ENCODE results near the gene UBC. TPM values are rescaled to one million over a fixed set of nuclear protein-coding genes. Genes with fewer than 3 reads are reported as not detected.
A peak's percentile ranks its signal among the peaks of the same experiment; 100 is the strongest.

UBC gene
- total RNA-seq, 2 donors from 2014 or later, result 1,187 to 1,359 TPM

GRCh38 chr12:124872068-124872719 lies 42.3 kb downstream of the UBC start:
- DNase-seq (no peak), ATAC-seq (no peak)
- intact Hi-C loops (cut with DNase I, micrococcal nuclease), result no loop called here

DNA sequence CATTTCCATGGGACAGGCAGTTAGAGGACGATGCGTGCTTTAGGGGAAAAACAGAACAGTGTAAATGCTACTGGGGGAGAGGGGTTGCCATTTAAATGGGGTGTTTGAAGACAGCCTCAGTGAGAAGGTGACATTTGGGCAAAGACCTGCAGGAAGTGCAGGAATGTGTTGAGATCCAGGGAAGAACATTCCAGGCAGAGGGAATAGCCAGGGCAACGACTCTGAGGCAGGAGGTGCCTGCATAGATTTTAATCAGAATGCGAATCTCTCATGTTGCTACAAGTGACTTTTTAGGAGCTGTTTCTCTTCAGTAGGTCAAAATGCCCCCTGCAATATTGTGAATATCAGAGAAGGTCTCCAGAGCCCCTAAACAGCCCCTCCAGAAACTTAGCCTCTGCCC lies 43.2 kb downstream of the UBC start:
- ATAC-seq (no peak), DNase-seq (no peak)
- intact Hi-C loops (cut with DNase I, micrococcal nuclease), result no loop called here

- intact Hi-C loops (cut with DNase I, micrococcal nuclease), result no loop called here
- DNase-seq (no peak), ATAC-seq (no peak)
Observed at GRCh38 chr12:124870515-124870914, 43.9 kb downstream of the UBC start.

DNA sequence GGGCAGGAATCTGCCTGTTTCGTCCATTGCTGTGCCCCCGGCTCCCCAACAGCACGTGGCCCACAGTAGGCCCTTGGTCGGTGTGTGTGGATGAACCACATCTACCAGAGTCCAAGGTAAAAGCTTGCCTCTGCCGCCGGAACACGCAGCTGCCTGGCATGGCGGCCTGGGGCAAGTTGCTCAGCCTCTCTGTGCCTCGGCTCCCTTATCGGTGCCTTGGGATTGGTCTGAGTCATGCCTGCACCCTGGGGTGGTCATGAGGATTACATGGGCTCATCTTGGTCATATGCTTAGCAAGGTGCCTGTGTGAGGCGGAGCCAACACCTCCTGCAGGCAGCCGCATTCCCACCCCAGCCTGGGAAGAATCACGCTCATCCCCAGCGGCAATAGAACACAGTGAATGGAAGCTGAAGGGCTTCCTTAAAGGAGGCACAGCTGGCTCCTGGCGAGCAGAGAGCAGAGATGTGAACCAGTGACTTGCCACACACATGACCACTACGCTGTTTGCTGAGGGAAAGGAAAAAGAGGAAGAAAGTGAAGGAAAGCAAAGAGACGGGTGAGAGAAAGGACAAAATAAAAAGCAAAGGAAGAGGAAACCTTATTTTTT lies 45.3 kb downstream of the UBC start:
- intact Hi-C loops (cut with DNase I, micrococcal nuclease), result no loop called here
- DNase-seq (no peak), ATAC-seq (no peak)

- no peak for DNase-seq
- no peak for ATAC-seq
- intact Hi-C loops (cut with DNase I, micrococcal nuclease), result no loop called here
Observed at GRCh38 chr12:124868252-124869058, 46.0 kb downstream of the UBC start.

GRCh38 chr12:124867401-124867930 lies 47.0 kb downstream of the UBC start:
- intact Hi-C loops (cut with DNase I, micrococcal nuclease), result no loop called here
- ATAC-seq (peak; percentile 36), DNase-seq (no peak)

GRCh38 chr12:124866883-124867400 lies 47.5 kb downstream of the UBC start:
- DNase-seq (no peak), ATAC-seq (no peak)
- intact Hi-C loops (cut with DNase I, micrococcal nuclease), result no loop called here

GRCh38 chr12:124866195-124866882 lies 48.1 kb downstream of the UBC start:
- ATAC-seq, result no peak
- no peak for DNase-seq
- intact Hi-C loops (cut with DNase I, micrococcal nuclease), result no loop called here

GRCh38 chr12:124865728-124866127 lies 48.7 kb downstream of the UBC start:
- DNase-seq (no peak), ATAC-seq (no peak)
- intact Hi-C loops (cut with DNase I, micrococcal nuclease), result no loop called here

- peak in 1 of 2 donors; percentile 31 for DNase-seq
- no peak for ATAC-seq
- intact Hi-C loops (cut with DNase I, micrococcal nuclease), result no loop called here
Observed at GRCh38 chr12:124864326-124864752, 50.1 kb downstream of the UBC start.

DNA sequence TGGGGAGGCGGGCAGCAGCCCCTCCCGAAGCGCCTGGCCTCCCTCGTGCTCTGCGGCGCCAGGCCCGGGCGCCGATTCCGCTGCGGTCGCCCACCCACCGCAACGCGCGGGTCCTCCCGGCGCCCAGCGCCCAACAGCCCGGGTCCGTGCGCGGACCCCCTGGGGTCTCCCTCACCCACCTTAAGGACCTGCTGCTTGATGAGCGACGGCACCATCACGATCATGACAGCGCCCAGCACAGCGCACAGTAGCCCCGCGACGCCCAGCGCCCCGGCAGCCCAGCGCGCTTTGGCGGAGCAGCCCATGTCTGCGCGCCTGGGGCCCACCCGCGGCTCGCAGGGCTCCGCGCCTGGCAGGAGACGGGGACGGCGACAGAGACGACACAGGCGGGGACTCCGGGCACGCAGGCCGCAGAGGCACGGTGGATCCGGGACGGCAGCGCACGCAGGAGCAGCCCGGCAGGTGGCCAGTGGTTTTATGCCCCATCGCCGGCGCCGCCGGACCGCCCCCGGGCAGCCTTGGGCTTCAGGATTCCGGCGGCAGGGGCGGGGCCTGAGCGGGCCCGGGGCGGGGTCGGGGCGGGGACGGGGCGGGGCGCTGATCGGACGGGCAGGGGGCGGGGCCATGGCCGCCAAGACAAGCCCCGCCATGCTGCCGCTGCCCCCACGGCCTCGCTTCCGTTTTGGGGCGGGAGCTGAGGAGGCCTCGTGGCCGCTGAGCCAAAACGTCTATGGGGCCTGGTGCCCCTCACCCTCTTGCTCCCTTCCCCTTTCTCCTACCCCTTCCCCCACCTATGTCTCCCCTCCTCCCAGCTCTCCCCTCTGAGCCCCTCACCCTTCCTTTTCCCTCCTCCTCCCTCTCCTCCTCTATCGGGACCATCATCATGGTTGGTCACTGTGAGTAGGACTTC lies 50.8 kb downstream of the UBC start, which contains the start of gene SCARB1:
Gene SCARB1 (minus strand): TSS at position 449 of the 910 bp plus-strand sequence. CDS start 144 bp downstream, at position 305.
- intact Hi-C loops (cut with DNase I, micrococcal nuclease), result no loop called here
- DNase-seq (peak; percentile 78 to 91), ATAC-seq (peak; percentile 89)

GRCh38 chr12:124862768-124863415 lies 51.6 kb downstream of the UBC start:
- ATAC-seq (peak; percentile 24), DNase-seq (peak in 1 of 2 donors; percentile 48)
- intact Hi-C loops (cut with DNase I, micrococcal nuclease), result no loop called here

GRCh38 chr12:124861898-124862676 lies 52.4 kb downstream of the UBC start:
- ATAC-seq (no peak), DNase-seq (no peak)
- intact Hi-C loops (cut with DNase I, micrococcal nuclease), result no loop called here
